ENCODE results near the gene ARID1A.

The ARID1A gene

GRCh38 chr1:26689504-26689903 lies 6.3 kb upstream of the ARID1A start:
- Histone ChIP-seq H3K4me2 (ENCODE audit: low read depth, low read length, poor library complexity, severe bottlenecking) (no peak overlapping the region), H2AFZ (ENCODE audit: low read length) (no peak overlapping the region), H3K4me1 (ENCODE audit: insufficient read depth, low read length, poor library complexity, severe bottlenecking) (peaks cover 33% of the 10 kb centered on the region), H3K9ac (ENCODE audit: low read depth, low read length, poor library complexity, severe bottlenecking) (no peak overlapping the region), H4K20me1 (ENCODE audit: insufficient read depth, low read length, poor library complexity, severe bottlenecking) (no peaks in the 10 kb centered on the region), H3K27me3 (ENCODE audit: insufficient read depth, low read length, poor library complexity, severe bottlenecking) (no peaks in the 10 kb centered on the region), H3K79me2 (ENCODE audit: insufficient read depth, low read length) (peaks cover 8% of the 10 kb centered on the region), H3K36me3 (ENCODE audit: insufficient read depth, low read length) (no peaks in the 10 kb centered on the region), H3K4me3 (ENCODE audit: low read length, poor library complexity, severe bottlenecking) (no peak overlapping the region), H3K9me2 (replicated peaks; ENCODE audit: low read depth, low read length) (no peaks in the 10 kb centered on the region), H3K9me3 (ENCODE audit: insufficient read depth, low read depth, low read length) (no peaks in the 10 kb centered on the region), H3F3A (ENCODE audit: low read depth) (peaks cover 9% of the 10 kb centered on the region; the same call in 1 of the 2 replicates)
- TF ChIP-seq EZH2phosphoT487 (IDR thresholded peaks at IDR 0.05; ENCODE audit: borderline replicate concordance) (no peak), CTCF (conservative IDR thresholded peaks at IDR 0.05; ENCODE audit: low read length) (no peak)

- no peak for TF ChIP-seq EZH2phosphoT487 (IDR thresholded peaks at IDR 0.05; ENCODE audit: borderline replicate concordance)
- TF ChIP-seq CTCF (conservative IDR thresholded peaks at IDR 0.05; ENCODE audit: low read length) = no peak
- peaks cover 40% of the 10 kb centered on the region for H3K4me1 ChIP-seq (ENCODE audit: insufficient read depth, low read length, poor library complexity, severe bottlenecking)
- peak overlapping the region; percentile 42 for H2AFZ ChIP-seq (ENCODE audit: low read length)
- H3K9ac ChIP-seq (ENCODE audit: low read depth, low read length, poor library complexity, severe bottlenecking) = no peak overlapping the region
- H3K9me3 ChIP-seq (ENCODE audit: insufficient read depth, low read depth, low read length) = no peaks in the 10 kb centered on the region
- H3K9me2 ChIP-seq (replicated peaks; ENCODE audit: low read depth, low read length) = no peaks in the 10 kb centered on the region
- H3K4me2 ChIP-seq (ENCODE audit: low read depth, low read length, poor library complexity, severe bottlenecking) = no peak overlapping the region
- no peaks in the 10 kb centered on the region for H3K27me3 ChIP-seq (ENCODE audit: insufficient read depth, low read length, poor library complexity, severe bottlenecking)
- no peaks in the 10 kb centered on the region for H3K36me3 ChIP-seq (ENCODE audit: insufficient read depth, low read length)
- H4K20me1 ChIP-seq (ENCODE audit: insufficient read depth, low read length, poor library complexity, severe bottlenecking) = no peaks in the 10 kb centered on the region
- H3F3A ChIP-seq (ENCODE audit: low read depth) = peaks cover 9% of the 10 kb centered on the region; the same call in 1 of the 2 replicates
- no peak overlapping the region for H3K4me3 ChIP-seq (ENCODE audit: low read length, poor library complexity, severe bottlenecking)
- H3K79me2 ChIP-seq (ENCODE audit: insufficient read depth, low read length) = peaks cover 15% of the 10 kb centered on the region
These were observed 5.7 kb upstream of the ARID1A start for GRCh38 chr1:26690157-26690556.

GRCh38 chr1:26690576-26691031 lies 5.2 kb upstream of the ARID1A start:
- Histone ChIP-seq H3K79me2 (ENCODE audit: insufficient read depth, low read length) (peaks cover 16% of the 10 kb centered on the region), H3K9me3 (ENCODE audit: insufficient read depth, low read depth, low read length) (no peaks in the 10 kb centered on the region), H3K27me3 (ENCODE audit: insufficient read depth, low read length, poor library complexity, severe bottlenecking) (no peaks in the 10 kb centered on the region), H3K9ac (ENCODE audit: low read depth, low read length, poor library complexity, severe bottlenecking) (no peak overlapping the region), H3K9me2 (replicated peaks; ENCODE audit: low read depth, low read length) (no peaks in the 10 kb centered on the region), H3K4me1 (ENCODE audit: insufficient read depth, low read length, poor library complexity, severe bottlenecking) (peaks cover 41% of the 10 kb centered on the region), H3K36me3 (ENCODE audit: insufficient read depth, low read length) (no peaks in the 10 kb centered on the region), H3K4me3 (ENCODE audit: low read length, poor library complexity, severe bottlenecking) (no peak overlapping the region), H3F3A (ENCODE audit: low read depth) (peaks cover 9% of the 10 kb centered on the region; the same call in 1 of the 2 replicates), H3K4me2 (ENCODE audit: low read depth, low read length, poor library complexity, severe bottlenecking) (peak overlapping the region; percentile 43), H4K20me1 (ENCODE audit: insufficient read depth, low read length, poor library complexity, severe bottlenecking) (no peaks in the 10 kb centered on the region), H2AFZ (ENCODE audit: low read length) (peak overlapping the region; percentile 42)
- TF ChIP-seq CTCF (conservative IDR thresholded peaks at IDR 0.05; ENCODE audit: low read length) (no peak), EZH2phosphoT487 (IDR thresholded peaks at IDR 0.05; ENCODE audit: borderline replicate concordance) (no peak)
